HepG2 (cell line): ENCODE results near the gene SLC25A10. TPM values are rescaled to one million over a fixed set of nuclear protein-coding genes. Genes with fewer than 3 reads are reported as not detected.
A peak's percentile ranks its signal among the peaks of the same experiment; 100 is the strongest.

ENCODE experiments used
- ATRX ChIP-seq: sonication (generic); formaldehyde crosslinking; IDR thresholded peaks from 2 replicates; pipeline ENCODE4 v1.4.0; 2020; ENCODE audit warnings: missing genetic modification reagents, borderline replicate concordance
- EZH2 ChIP-seq: conservative IDR thresholded peaks from 2 replicates; pipeline ENCODE4 v1.6.1; 2012; ENCODE audit warnings: mild to moderate bottlenecking, low read depth, low read length, moderate library complexity
- HES4 ChIP-seq: sonication (generic); formaldehyde crosslinking; IDR thresholded peaks from 2 replicates; pipeline ENCODE4 v1.9.0; 2021; ENCODE audit warnings: mild to moderate bottlenecking, missing genetic modification reagents, borderline replicate concordance
- HOMEZ ChIP-seq: IDR thresholded peaks from 2 replicates; pipeline ENCODE4 v1.6.1; 2016; ENCODE audit warnings: low read depth
- JDP2 ChIP-seq: sonication (generic); formaldehyde crosslinking; IDR thresholded peaks from 2 replicates; pipeline ENCODE4 v1.8.1; 2022; ENCODE audit warnings: missing genetic modification reagents, borderline replicate concordance
- KLF6 ChIP-seq: IDR thresholded peaks from 2 replicates; pipeline ENCODE4 v1.8.0; 2016; ENCODE audit warnings: missing biosample characterization, missing genetic modification reagents
- NFE2L2 ChIP-seq: fragments of 150-350 bp; IDR thresholded peaks from 2 replicates; pipeline ENCODE4 v1.6.1; 2014; ENCODE audit warnings: low read length
- NR3C1 ChIP-seq: sonication (generic); formaldehyde crosslinking; IDR thresholded peaks from 2 replicates; pipeline ENCODE4 v1.4.0; 2020; ENCODE audit warnings: missing genetic modification reagents
- RBFOX2 ChIP-seq: fragments of 200-400 bp; formaldehyde crosslinking; IDR thresholded peaks from 2 replicates; pipeline ENCODE4 v1.6.1; 2017; ENCODE audit warnings: low read depth, mild to moderate bottlenecking, low read length
- REXO4 ChIP-seq: sonication (generic); formaldehyde crosslinking; IDR thresholded peaks from 2 replicates; pipeline ENCODE4 v1.8.0; 2022; ENCODE audit warnings: missing genetic modification reagents, mild to moderate bottlenecking, borderline replicate concordance
- RXRA ChIP-seq: sonication (generic); formaldehyde crosslinking; IDR thresholded peaks from 2 replicates; pipeline ENCODE4 v1.5.1; 2020; ENCODE audit warnings: missing genetic modification reagents
- TARDBP ChIP-seq: sonication (generic); formaldehyde crosslinking; IDR thresholded peaks from 2 replicates; pipeline ENCODE4 v1.8.0; 2022; ENCODE audit warnings: mild to moderate bottlenecking, missing genetic modification reagents
- THAP9 ChIP-seq: sonication (generic); formaldehyde crosslinking; IDR thresholded peaks from 2 replicates; pipeline ENCODE4; 2020; ENCODE audit warnings: missing genetic modification reagents, mild to moderate bottlenecking, borderline replicate concordance
- ZBTB43 ChIP-seq: sonication (generic); formaldehyde crosslinking; conservative IDR thresholded peaks from 2 replicates; pipeline ENCODE4 v1.4.0; 2020; ENCODE audit warnings: missing genetic modification reagents
- ZFP90 ChIP-seq: sonication (generic); formaldehyde crosslinking; IDR thresholded peaks from 2 replicates; pipeline ENCODE4 v1.8.0; 2022; ENCODE audit warnings: missing genetic modification reagents, mild to moderate bottlenecking, inconsistent platforms, borderline replicate concordance
- ZMAT3 ChIP-seq: sonication (generic); formaldehyde crosslinking; conservative IDR thresholded peaks from 2 replicates; pipeline ENCODE4 v1.7.0; 2021; ENCODE audit warnings: missing genetic modification reagents
- ZMYM4 ChIP-seq: sonication (generic); formaldehyde crosslinking; IDR thresholded peaks from 2 replicates; pipeline ENCODE4 v1.8.1; 2023; ENCODE audit warnings: mild to moderate bottlenecking, missing genetic modification reagents
- ZNF597 ChIP-seq: sonication (generic); formaldehyde crosslinking; IDR thresholded peaks from 2 replicates; pipeline ENCODE4 v1.5.0; 2020; ENCODE audit warnings: missing genetic modification reagents
- ZNF800 ChIP-seq: sonication (generic); formaldehyde crosslinking; IDR thresholded peaks from 2 replicates; pipeline ENCODE4 v1.4.0; 2020; ENCODE audit warnings: missing genetic modification reagents
- ZNF83 ChIP-seq: sonication (generic); formaldehyde crosslinking; IDR thresholded peaks from 2 replicates; pipeline ENCODE4 v1.4.0; 2020; ENCODE audit warnings: missing genetic modification reagents, mild to moderate bottlenecking, borderline replicate concordance
- ZSCAN29 ChIP-seq: sonication (generic); formaldehyde crosslinking; conservative IDR thresholded peaks from 2 replicates; pipeline ENCODE4 v1.4.0; 2020; ENCODE audit warnings: mild to moderate bottlenecking, missing genetic modification reagents
- polyA plus RNA-seq, 8 experiments: library from polyadenylated mRNA; depleted of rRNA in 3 of 8; stranded (reverse) in 7 of 8; unstranded in 1 of 8; fragments of >200 nt; fragmentation: Illumina TruSeq in 4 of 8; extraction: Trizol in 4 of 8; gene quantifications; 2 replicates each; pipeline versions ENCODE4 v1.2.1 to v1.2.3, GENCODE V29; 2011 to 2016; ENCODE audit warnings: low read depth in 4 of 8, missing spikeins in 1 of 8, mixed read lengths in 1 of 8; ENCODE audit not compliant: insufficient read depth in 1 of 8
- total RNA-seq, 5 experiments: library from RNA; depleted of rRNA; stranded (reverse); fragments of >200 nt; fragmentation: Illumina TruSeq; extraction: Trizol; gene quantifications; 2 replicates each; pipeline ENCODE4 v1.2.3, GENCODE V29; 2016; ENCODE audit warnings: low read depth in 1 of 5

SLC25A10 gene
- total and polyA plus RNA-seq, 2 of the 13 experiments (the other 11 are each of a cell fraction or from before 2014, with no cell fraction given): 46.5 to 140 TPM

- TF ChIP-seq EZH2 (no peak), HES4 (CRISPR knock-in tag) (peak; percentile 99), KLF6 (CRISPR knock-in tag) (peak; percentile 99), THAP9 (peak; percentile 70), ATRX (CRISPR knock-in tag) (peak; percentile 59; the same call in 1 of the 2 replicates), ZNF800 (peak; percentile 93), ZNF83 (CRISPR knock-in tag) (peak; percentile 99), TARDBP (CRISPR knock-in tag) (peak; percentile 95), RXRA (CRISPR knock-in tag) (peak; percentile 92), ZMYM4 (CRISPR knock-in tag) (peak; percentile 86), NFE2L2 (no peak), ZFP90 (CRISPR knock-in tag) (peak; percentile 93), ZBTB43 (CRISPR knock-in tag) (peak; percentile 96), NR3C1 (no peak), RBFOX2 (peak; percentile 78), JDP2 (CRISPR knock-in tag) (peak; percentile 81; the same call in 1 of the 2 replicates), ZMAT3 (CRISPR knock-in tag) (peak; percentile 100), REXO4 (CRISPR knock-in tag) (peak; percentile 99), ZSCAN29 (CRISPR knock-in tag) (peak; percentile 89; the same call in 1 of the 2 replicates), HOMEZ (CRISPR knock-in tag) (peak; percentile 78), ZNF597 (CRISPR knock-in tag) (peak; percentile 78; the same call in 1 of the 2 replicates)
Measured at GRCh38 chr17:81711814-81712467, at the start of gene SLC25A10 (continued).
